Measurements from ENCODE around the gene C1QL3.

The C1QL3 gene

DNA sequence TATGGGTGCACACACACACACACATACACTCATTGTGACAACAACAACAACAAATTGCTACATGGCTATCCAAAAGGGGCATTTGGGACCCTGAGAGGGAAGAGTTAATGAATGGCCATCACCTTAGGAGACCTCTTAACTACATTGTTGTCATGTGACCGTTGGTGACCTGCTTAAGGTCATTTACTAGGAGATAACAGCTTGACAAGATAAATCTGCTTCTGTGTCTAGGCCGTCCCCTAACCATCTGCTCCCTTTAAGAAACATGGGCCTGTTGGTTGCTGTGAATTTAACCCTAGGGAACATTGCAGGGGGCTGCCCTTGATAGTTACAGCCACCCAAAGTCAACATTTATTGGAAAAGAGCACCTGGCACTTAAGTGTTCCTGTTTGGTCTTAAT lies 29.7 kb downstream of the C1QL3 start:
- DNase-seq, result no peak

DNA sequence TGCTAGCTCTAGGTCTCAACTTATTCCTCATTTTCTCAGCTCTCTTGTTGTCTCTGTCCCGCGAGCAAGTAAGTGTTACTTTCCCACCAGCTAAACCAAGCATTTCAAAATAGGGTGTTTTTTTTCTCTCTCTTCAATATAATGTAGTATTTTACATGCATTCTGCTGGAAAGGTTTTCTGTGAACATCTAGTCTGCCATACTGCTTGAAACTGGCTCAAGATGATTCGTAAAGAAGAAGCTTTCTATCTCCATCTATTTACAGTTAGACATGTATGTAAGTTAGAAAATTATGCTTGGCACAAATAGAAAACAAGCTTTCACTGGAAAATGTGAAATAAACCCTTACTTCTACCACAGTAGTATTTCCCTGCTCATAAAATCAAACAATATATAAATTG lies 31.2 kb downstream of the C1QL3 start:
- DNase-seq, result no peak

DNA sequence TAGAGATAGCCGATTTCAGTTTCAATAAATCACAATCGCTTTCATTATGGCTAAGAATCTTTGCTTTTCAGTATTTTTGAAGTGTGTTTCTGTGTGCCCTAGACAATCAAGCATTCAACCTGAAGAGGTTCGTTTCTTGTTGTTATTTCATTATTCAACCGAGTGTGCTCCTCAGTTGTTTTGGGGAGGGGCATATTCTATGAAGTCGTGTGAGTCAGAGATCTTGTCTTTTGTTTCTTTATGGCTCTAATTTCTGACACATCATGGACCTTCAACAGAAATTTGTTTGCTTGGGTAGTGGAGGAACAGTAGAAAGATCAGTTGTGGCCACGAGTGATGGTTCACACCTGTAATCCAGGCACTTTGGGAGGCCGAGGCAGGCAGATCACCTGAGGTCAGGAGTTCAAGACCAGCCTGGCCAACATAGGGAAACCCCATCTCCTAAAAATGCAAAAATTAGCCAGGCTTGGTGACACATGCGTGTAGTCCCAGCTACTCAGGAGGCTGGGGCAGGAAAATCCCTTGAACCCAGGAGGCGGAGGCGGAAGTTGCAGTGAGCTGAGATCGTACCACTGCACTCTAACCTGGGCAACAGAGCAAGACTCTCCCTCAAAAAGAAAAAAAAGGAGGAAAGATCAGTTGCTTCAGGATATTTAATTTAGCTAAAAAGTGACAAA lies 38.3 kb downstream of the C1QL3 start:
- DNase-seq, result no peak

DNA sequence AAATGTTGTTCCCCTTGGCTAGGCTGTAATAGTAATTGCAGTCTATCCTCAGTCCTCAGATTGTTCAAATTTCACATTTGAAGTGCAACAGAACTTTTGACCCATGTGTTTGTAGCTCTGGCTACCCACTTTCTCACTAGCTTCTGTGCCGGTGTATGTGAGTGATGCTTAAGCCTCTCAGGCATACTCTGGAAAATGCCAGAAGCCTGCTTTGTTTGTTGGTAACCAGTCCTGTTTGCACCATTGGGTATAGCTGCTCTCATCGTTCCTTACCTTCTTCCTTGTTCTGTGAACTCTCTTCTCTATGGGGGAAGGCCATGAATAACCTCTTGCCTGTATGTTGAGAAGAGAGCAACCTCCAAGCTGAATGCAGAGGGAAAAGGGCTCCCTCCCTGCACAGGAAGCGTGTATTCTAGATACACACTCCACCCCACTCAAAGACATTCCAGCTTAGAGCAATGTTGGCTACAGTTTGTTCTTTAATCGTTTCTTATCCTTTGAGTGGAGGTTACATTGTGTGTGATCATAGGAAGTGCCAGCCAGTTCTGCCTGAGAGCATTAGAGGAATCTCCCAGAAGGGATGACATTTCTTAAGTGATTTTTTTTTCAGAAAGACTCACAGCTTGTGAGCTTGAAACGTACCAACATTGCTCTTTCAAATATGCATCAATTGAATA lies 40.5 kb downstream of the C1QL3 start:
- no peak for DNase-seq

DNA sequence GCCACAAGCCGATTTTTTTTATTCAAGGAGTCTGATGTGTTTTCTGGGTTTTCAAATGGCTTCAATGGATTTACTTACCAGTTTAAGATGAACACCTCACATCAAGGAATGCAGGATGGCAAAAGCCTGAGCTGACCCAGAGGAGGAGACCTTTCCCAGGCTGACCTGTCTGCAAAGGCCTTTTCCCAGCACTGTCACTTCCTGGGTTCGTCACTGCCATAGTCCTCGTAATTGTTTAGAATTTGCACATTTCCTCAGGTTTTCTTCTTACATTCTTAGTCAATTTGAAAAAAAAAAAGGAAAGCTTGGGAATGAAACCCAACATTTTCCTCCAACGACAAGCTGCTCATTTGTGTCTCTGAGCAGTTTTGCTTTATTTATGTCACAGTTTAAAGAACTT lies 42.9 kb downstream of the C1QL3 start:
- no peak for DNase-seq

DNA sequence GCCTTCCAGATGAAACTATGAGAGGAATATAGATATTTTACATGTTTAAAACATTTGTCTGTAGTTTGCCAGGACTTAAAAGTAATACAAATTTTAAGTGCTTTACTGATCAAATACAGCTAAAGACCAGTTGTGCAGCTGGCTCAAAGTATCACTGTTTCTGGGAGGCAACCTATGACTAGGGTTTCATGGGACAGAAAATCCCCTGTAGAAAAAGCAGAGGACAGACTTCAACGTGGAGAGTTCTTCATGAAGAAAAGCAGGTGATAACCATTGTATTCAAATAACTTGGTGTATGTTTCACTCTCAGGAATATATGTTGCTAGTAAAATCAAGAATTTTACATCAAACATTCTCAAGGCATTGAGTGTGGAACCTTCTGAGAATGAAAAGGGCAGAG lies 43.9 kb downstream of the C1QL3 start:
- DNase-seq, result no peak

DNA sequence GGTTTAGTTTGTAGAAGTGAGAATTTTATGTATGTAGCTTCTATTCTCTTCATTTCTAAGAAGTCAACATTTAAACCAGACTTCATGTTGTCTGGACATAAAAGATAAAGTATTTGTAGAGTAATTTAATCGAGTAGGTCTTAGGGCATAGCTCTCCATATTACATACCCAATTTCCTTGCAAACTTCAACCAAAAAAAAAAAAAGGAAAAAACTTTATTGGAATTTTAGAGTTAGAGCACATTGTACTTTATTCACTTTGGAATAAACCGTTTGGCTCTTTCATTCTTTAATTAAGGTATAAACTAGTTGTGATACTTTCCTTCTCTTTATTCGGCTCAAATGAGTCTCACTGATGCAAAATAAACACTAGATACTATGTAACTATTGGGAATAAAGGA lies 48.9 kb downstream of the C1QL3 start:
- no peak for DNase-seq

DNA sequence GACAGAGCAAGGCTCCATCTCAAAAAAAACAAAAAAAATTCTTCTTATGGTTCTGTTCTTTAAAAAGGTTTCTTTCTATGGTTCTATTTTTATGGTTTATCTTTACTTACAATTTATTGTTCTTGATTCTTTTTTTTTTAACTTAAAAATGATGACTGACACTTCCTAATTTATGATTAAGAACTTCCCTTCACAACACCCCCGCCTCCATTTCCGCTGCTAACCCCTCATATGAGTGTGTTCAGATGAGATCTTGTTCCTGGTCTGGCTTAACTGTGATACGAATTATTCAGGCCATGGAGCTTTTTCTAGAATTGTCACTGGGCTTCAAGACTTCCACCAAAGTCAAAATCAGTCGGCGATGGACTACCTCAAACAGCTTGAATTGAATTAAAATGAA lies 50.9 kb downstream of the C1QL3 start:
- no peak for DNase-seq

DNA sequence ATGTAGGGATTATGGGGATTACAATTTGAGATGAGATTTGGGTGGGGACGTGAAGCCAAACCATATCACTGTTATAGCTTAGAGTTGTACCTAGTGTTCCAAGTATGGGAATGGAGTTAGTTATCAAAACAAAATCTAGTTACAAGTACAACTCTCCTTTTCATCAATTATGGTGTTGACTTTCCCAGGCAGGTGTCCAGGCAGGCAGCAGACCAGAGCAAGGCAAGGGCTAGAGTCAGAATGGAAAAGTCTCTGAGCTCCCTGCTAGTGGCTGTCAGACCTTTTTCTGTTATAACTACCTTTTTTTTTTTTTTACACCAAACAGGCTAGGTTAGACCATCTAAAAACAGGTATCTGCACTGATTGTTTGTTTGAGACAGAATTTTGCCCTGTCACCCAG lies 55.7 kb downstream of the C1QL3 start:
- no peak for DNase-seq
